ENCODE measurements around the gene NFIB. TPM values are rescaled to one million over a fixed set of nuclear protein-coding genes. Genes with fewer than 3 reads are reported as not detected.

NFIB gene
- total RNA-seq, 1 donor from 2014 or later: 99.4 TPM

GRCh38 chr9:14066032-14066431 is 247.9 kb downstream of the NFIB start:
- Histone ChIP-seq H3K36me3 (no peaks in the 10 kb centered on the region), H3K4me1 (no peaks in the 10 kb centered on the region), H3K27me3 (no peaks in the 10 kb centered on the region), H3K4me3 (no peak overlapping the region), H3K27ac (no peak overlapping the region), H3K9me3 (no peaks in the 10 kb centered on the region)
- ATAC-seq (no peak), DNase-seq (no peak)
- intact Hi-C loops (cut with DNase I): no loop called here
- TF ChIP-seq, protein P1, sequence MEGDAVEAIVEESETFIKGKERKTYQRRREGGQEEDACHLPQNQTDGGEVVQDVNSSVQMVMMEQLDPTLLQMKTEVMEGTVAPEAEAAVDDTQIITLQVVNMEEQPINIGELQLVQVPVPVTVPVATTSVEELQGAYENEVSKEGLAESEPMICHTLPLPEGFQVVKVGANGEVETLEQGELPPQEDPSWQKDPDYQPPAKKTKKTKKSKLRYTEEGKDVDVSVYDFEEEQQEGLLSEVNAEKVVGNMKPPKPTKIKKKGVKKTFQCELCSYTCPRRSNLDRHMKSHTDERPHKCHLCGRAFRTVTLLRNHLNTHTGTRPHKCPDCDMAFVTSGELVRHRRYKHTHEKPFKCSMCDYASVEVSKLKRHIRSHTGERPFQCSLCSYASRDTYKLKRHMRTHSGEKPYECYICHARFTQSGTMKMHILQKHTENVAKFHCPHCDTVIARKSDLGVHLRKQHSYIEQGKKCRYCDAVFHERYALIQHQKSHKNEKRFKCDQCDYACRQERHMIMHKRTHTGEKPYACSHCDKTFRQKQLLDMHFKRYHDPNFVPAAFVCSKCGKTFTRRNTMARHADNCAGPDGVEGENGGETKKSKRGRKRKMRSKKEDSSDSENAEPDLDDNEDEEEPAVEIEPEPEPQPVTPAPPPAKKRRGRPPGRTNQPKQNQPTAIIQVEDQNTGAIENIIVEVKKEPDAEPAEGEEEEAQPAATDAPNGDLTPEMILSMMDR (IDR thresholded peaks at IDR 0.05): no peak

DNA sequence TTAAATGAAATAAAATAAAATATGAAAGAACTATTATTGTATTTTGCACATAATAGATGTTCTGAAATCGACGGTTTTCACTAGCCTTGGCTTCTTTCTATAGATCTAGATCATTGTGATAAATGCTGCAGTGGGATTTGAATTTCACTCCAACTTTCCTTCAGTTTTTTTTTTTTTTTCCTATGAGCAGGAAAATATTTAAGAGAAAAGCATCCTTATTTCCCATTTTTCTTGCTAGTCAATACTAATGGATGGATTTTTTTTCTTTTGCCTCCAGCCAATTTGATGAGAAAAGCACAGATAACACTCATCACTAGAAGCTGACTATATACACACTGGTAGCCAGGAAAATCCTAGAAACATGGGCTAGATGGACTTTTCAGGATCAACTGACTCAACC is 249.0 kb downstream of the NFIB start:
- no peaks in the 10 kb centered on the region for H3K27me3 ChIP-seq
- no peak overlapping the region for H3K27ac ChIP-seq
- TF ChIP-seq, protein P1 (IDR thresholded peaks at IDR 0.05): no peak
- no peaks in the 10 kb centered on the region for H3K9me3 ChIP-seq
- H3K4me3 ChIP-seq: no peak overlapping the region
- ATAC-seq: no peak
- no peaks in the 10 kb centered on the region for H3K36me3 ChIP-seq
- intact Hi-C loops (cut with DNase I): no loop called here
- no peaks in the 10 kb centered on the region for H3K4me1 ChIP-seq
- no peak for DNase-seq

DNA sequence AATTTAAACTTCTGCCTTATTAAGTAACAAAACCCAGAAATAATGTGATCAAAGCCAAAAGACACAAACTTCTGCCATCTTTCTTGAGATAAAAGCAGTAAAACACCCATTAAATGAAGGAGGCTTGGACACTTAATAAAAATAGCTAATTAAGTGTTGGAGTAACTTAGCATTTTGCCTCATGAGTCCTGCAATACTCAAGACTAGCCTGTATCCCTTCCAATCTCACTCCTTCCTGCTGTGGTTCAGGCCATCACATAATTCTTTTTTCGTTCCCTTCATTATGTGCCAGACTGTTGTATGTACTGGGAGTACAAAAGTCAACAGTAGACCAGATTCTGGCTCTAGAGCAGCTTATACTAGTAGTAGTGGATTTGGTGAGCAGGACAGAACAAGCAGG is 250.2 kb downstream of the NFIB start:
- no peak overlapping the region for H3K4me3 ChIP-seq
- H3K9me3 ChIP-seq: no peaks in the 10 kb centered on the region
- DNase-seq (no peak), ATAC-seq (peak; percentile 36)
- H3K27ac ChIP-seq: no peak overlapping the region
- TF ChIP-seq, protein P1 (IDR thresholded peaks at IDR 0.05): no peak
- H3K4me1 ChIP-seq: no peaks in the 10 kb centered on the region
- intact Hi-C loops (cut with DNase I): no loop called here
- H3K36me3 ChIP-seq: no peaks in the 10 kb centered on the region
- H3K27me3 ChIP-seq: no peaks in the 10 kb centered on the region

- DNase-seq (no peak), ATAC-seq (no peak)
- TF ChIP-seq, protein P1 (IDR thresholded peaks at IDR 0.05): no peak
- no peaks in the 10 kb centered on the region for H3K4me1 ChIP-seq
- no peaks in the 10 kb centered on the region for H3K36me3 ChIP-seq
- intact Hi-C loops (cut with DNase I): no loop called here
- no peak overlapping the region for H3K27ac ChIP-seq
- no peak overlapping the region for H3K4me3 ChIP-seq
- no peaks in the 10 kb centered on the region for H3K9me3 ChIP-seq
- no peaks in the 10 kb centered on the region for H3K27me3 ChIP-seq
Observed at GRCh38 chr9:14062586-14063221, 251.2 kb downstream of the NFIB start.

GRCh38 chr9:14061936-14062585 is 251.9 kb downstream of the NFIB start:
- ATAC-seq: no peak
- Histone ChIP-seq H3K4me1 (no peaks in the 10 kb centered on the region), H3K27me3 (no peaks in the 10 kb centered on the region), H3K4me3 (no peak overlapping the region), H3K27ac (no peak overlapping the region), H3K36me3 (no peaks in the 10 kb centered on the region), H3K9me3 (no peaks in the 10 kb centered on the region)
- intact Hi-C loops (cut with DNase I): no loop called here
- TF ChIP-seq, protein P1 (IDR thresholded peaks at IDR 0.05): no peak
- DNase-seq: no peak
